Measurements from ENCODE around the gene PRAF2.

Gene PRAF2

GRCh38 chrX:49061916-49062315 is 11.9 kb downstream of the PRAF2 start:
- Histone ChIP-seq H3K9ac (ENCODE audit: low read length in 2 of 2) (no peak overlapping the region), H3K4me1 (ENCODE audit: control insufficient read depth, insufficient read depth, low read length) (no peaks in the 10 kb centered on the region), H3K27ac (ENCODE audit: low read length) (no peak overlapping the region), H3K27me3 (ENCODE audit: control insufficient read depth in 1 of 2, insufficient read depth in 2 of 2, low read length in 2 of 2) (peaks cover 0 to 7% of the 10 kb centered on the region in 2 donors), H3K36me3 (ENCODE audit: control insufficient read depth in 2 of 2, insufficient read depth in 2 of 2, low read length in 2 of 2) (no peaks in the 10 kb centered on the region), H3K4me3 (ENCODE audit: low read length in 2 of 2) (no peak overlapping the region), H3K9me3 (ENCODE audit: control insufficient read depth in 2 of 2, low read length in 2 of 2) (no peaks in the 10 kb centered on the region)

- Histone ChIP-seq H3K9ac (ENCODE audit: low read length in 2 of 2) (no peak overlapping the region), H3K27ac (ENCODE audit: low read length) (no peak overlapping the region), H3K4me3 (ENCODE audit: low read length in 2 of 2) (no peak overlapping the region), H3K36me3 (ENCODE audit: control insufficient read depth in 2 of 2, insufficient read depth in 2 of 2, low read length in 2 of 2) (no peaks in the 10 kb centered on the region), H3K4me1 (ENCODE audit: control insufficient read depth, insufficient read depth, low read length) (no peaks in the 10 kb centered on the region), H3K27me3 (ENCODE audit: control insufficient read depth in 1 of 2, insufficient read depth in 2 of 2, low read length in 2 of 2) (peaks cover 0 to 8% of the 10 kb centered on the region in 2 donors), H3K9me3 (ENCODE audit: control insufficient read depth in 2 of 2, low read length in 2 of 2) (no peaks in the 10 kb centered on the region)
Measured at GRCh38 chrX:49061490-49061889, 12.3 kb downstream of the PRAF2 start.

GRCh38 chrX:49060914-49061313 is 12.9 kb downstream of the PRAF2 start:
- H3K27ac ChIP-seq (ENCODE audit: low read length): no peak overlapping the region

GRCh38 chrX:49059681-49060085 is 14.1 kb downstream of the PRAF2 start:
- H3K4me3 ChIP-seq (ENCODE audit: low read length in 2 of 2): no peak overlapping the region
- H3K27ac ChIP-seq (ENCODE audit: low read length): no peak overlapping the region
- no peak overlapping the region for H3K9ac ChIP-seq (ENCODE audit: low read length in 2 of 2)

More at GRCh38 chrX:49060914-49061313, 12.9 kb downstream of the PRAF2 start:
- Histone ChIP-seq H3K36me3 (ENCODE audit: control insufficient read depth in 2 of 2, insufficient read depth in 2 of 2, low read length in 2 of 2) (no peaks in the 10 kb centered on the region), H3K9ac (ENCODE audit: low read length in 2 of 2) (no peak overlapping the region), H3K9me3 (ENCODE audit: control insufficient read depth in 2 of 2, low read length in 2 of 2) (no peaks in the 10 kb centered on the region), H3K4me3 (ENCODE audit: low read length in 2 of 2) (no peak overlapping the region), H3K4me1 (ENCODE audit: control insufficient read depth, insufficient read depth, low read length) (no peaks in the 10 kb centered on the region), H3K27me3 (ENCODE audit: control insufficient read depth in 1 of 2, insufficient read depth in 2 of 2, low read length in 2 of 2) (peaks cover 0 to 8% of the 10 kb centered on the region in 2 donors)

GRCh38 chrX:49059201-49059600 is 14.6 kb downstream of the PRAF2 start:
- H3K27ac ChIP-seq (ENCODE audit: low read length): no peak overlapping the region
- H3K4me1 ChIP-seq (ENCODE audit: control insufficient read depth, insufficient read depth, low read length): peaks cover 9% of the 10 kb centered on the region
- H3K36me3 ChIP-seq (ENCODE audit: control insufficient read depth in 2 of 2, insufficient read depth in 2 of 2, low read length in 2 of 2): no peaks in the 10 kb centered on the region
- H3K27me3 ChIP-seq (ENCODE audit: control insufficient read depth in 1 of 2, insufficient read depth in 2 of 2, low read length in 2 of 2): peaks cover 0 to 8% of the 10 kb centered on the region in 2 donors
- H3K9me3 ChIP-seq (ENCODE audit: control insufficient read depth in 2 of 2, low read length in 2 of 2): no peaks in the 10 kb centered on the region
- H3K4me3 ChIP-seq (ENCODE audit: low read length in 2 of 2): no peak overlapping the region
- H3K9ac ChIP-seq (ENCODE audit: low read length in 2 of 2): no peak overlapping the region

More at GRCh38 chrX:49059681-49060085, 14.1 kb downstream of the PRAF2 start:
- Histone ChIP-seq H3K36me3 (ENCODE audit: control insufficient read depth in 2 of 2, insufficient read depth in 2 of 2, low read length in 2 of 2) (no peaks in the 10 kb centered on the region), H3K27me3 (ENCODE audit: control insufficient read depth in 1 of 2, insufficient read depth in 2 of 2, low read length in 2 of 2) (peaks cover 0 to 8% of the 10 kb centered on the region in 2 donors), H3K9me3 (ENCODE audit: control insufficient read depth in 2 of 2, low read length in 2 of 2) (no peaks in the 10 kb centered on the region), H3K4me1 (ENCODE audit: control insufficient read depth, insufficient read depth, low read length) (peaks cover 5% of the 10 kb centered on the region)

- H3K9me3 ChIP-seq (ENCODE audit: control insufficient read depth in 2 of 2, low read length in 2 of 2): no peaks in the 10 kb centered on the region
- no peak within 1 kb of the TSS for H3K9ac ChIP-seq (ENCODE audit: low read length in 2 of 2)
- H3K27ac ChIP-seq (ENCODE audit: low read length): no peak within 1 kb of the TSS
- no peaks in the 10 kb centered on the region for H3K36me3 ChIP-seq (ENCODE audit: control insufficient read depth in 2 of 2, insufficient read depth in 2 of 2, low read length in 2 of 2)
- peaks cover 11% of the 10 kb centered on the region for H3K4me1 ChIP-seq (ENCODE audit: control insufficient read depth, insufficient read depth, low read length)
- no peak within 1 kb of the TSS for H3K4me3 ChIP-seq (ENCODE audit: low read length in 2 of 2)
- H3K27me3 ChIP-seq (ENCODE audit: control insufficient read depth in 1 of 2, insufficient read depth in 2 of 2, low read length in 2 of 2): peaks cover 0 to 8% of the 10 kb centered on the region in 2 donors
Measured at GRCh38 chrX:49058794-49059193, 15.0 kb downstream of the PRAF2 start, which contains the start of gene CCDC120. Gene CCDC120 (plus strand): TSS chrX:49058999. CDS start chrX:49062042, 3,043 bp downstream.

- Histone ChIP-seq H3K27me3 (ENCODE audit: control insufficient read depth in 1 of 2, insufficient read depth in 2 of 2, low read length in 2 of 2) (peaks cover 0 to 4% of the 10 kb centered on the region in 2 donors), H3K9me3 (ENCODE audit: control insufficient read depth in 2 of 2, low read length in 2 of 2) (no peaks in the 10 kb centered on the region), H3K36me3 (ENCODE audit: control insufficient read depth in 2 of 2, insufficient read depth in 2 of 2, low read length in 2 of 2) (no peaks in the 10 kb centered on the region), H3K4me3 (ENCODE audit: low read length in 2 of 2) (peak overlapping the region; percentile 59 to 66), H3K27ac (ENCODE audit: low read length) (peak overlapping the region; percentile 71), H3K9ac (ENCODE audit: low read length in 2 of 2) (peak overlapping the region; percentile 47 to 66), H3K4me1 (ENCODE audit: control insufficient read depth, insufficient read depth, low read length) (peaks cover 11% of the 10 kb centered on the region)
Measured at GRCh38 chrX:49054073-49054762, 19.6 kb downstream of the PRAF2 start.

- H3K9me3 ChIP-seq (ENCODE audit: control insufficient read depth in 2 of 2, low read length in 2 of 2): no peaks in the 10 kb centered on the region
- H3K27ac ChIP-seq (ENCODE audit: low read length): peak overlapping the region; percentile 71
- no peaks in the 10 kb centered on the region for H3K36me3 ChIP-seq (ENCODE audit: control insufficient read depth in 2 of 2, insufficient read depth in 2 of 2, low read length in 2 of 2)
- H3K27me3 ChIP-seq (ENCODE audit: control insufficient read depth in 1 of 2, insufficient read depth in 2 of 2, low read length in 2 of 2): peaks cover 0 to 4% of the 10 kb centered on the region in 2 donors
- peaks cover 11% of the 10 kb centered on the region for H3K4me1 ChIP-seq (ENCODE audit: control insufficient read depth, insufficient read depth, low read length)
- peak overlapping the region; percentile 59 to 66 for H3K4me3 ChIP-seq (ENCODE audit: low read length in 2 of 2)
- peak overlapping the region; percentile 47 to 66 for H3K9ac ChIP-seq (ENCODE audit: low read length in 2 of 2)
Measured at GRCh38 chrX:49053223-49054072, 20.4 kb downstream of the PRAF2 start.

- Histone ChIP-seq H3K4me1 (ENCODE audit: control insufficient read depth, insufficient read depth, low read length) (peaks cover 21% of the 10 kb centered on the region), H3K36me3 (ENCODE audit: control insufficient read depth in 2 of 2, insufficient read depth in 2 of 2, low read length in 2 of 2) (peaks cover 0 to 3% of the 10 kb centered on the region in 2 donors), H3K27me3 (ENCODE audit: control insufficient read depth in 1 of 2, insufficient read depth in 2 of 2, low read length in 2 of 2) (no peaks in the 10 kb centered on the region), H3K9me3 (ENCODE audit: control insufficient read depth in 2 of 2, low read length in 2 of 2) (no peaks in the 10 kb centered on the region), H3K4me3 (ENCODE audit: low read length in 2 of 2) (peak overlapping the region; percentile 36 to 44), H3K27ac (ENCODE audit: low read length) (peak overlapping the region; percentile 62), H3K9ac (ENCODE audit: low read length in 2 of 2) (peak overlapping the region; percentile 31 to 36)
Measured at GRCh38 chrX:49043987-49044281, 29.9 kb downstream of the PRAF2 start.

GRCh38 chrX:49043220-49043986 is 30.4 kb downstream of the PRAF2 start, which contains the start of gene TFE3:
Gene TFE3 (minus strand): TSS chrX:49043357. CDS start chrX:49043226, 131 bp downstream.
- Histone ChIP-seq H3K27ac (ENCODE audit: low read length) (peak within 1 kb of the TSS; percentile 97), H3K36me3 (ENCODE audit: control insufficient read depth in 2 of 2, insufficient read depth in 2 of 2, low read length in 2 of 2) (peaks cover 4% of the 10 kb centered on the region in 2 donors), H3K9me3 (ENCODE audit: control insufficient read depth in 2 of 2, low read length in 2 of 2) (no peaks in the 10 kb centered on the region), H3K9ac (ENCODE audit: low read length in 2 of 2) (peak within 1 kb of the TSS; percentile 97 to 99), H3K4me1 (ENCODE audit: control insufficient read depth, insufficient read depth, low read length) (peaks cover 22% of the 10 kb centered on the region), H3K4me3 (ENCODE audit: low read length in 2 of 2) (peak within 1 kb of the TSS; percentile 77 to 94), H3K27me3 (ENCODE audit: control insufficient read depth in 1 of 2, insufficient read depth in 2 of 2, low read length in 2 of 2) (no peaks in the 10 kb centered on the region)
